Measurements from ENCODE around the gene HES5.

HES5 gene

DNA sequence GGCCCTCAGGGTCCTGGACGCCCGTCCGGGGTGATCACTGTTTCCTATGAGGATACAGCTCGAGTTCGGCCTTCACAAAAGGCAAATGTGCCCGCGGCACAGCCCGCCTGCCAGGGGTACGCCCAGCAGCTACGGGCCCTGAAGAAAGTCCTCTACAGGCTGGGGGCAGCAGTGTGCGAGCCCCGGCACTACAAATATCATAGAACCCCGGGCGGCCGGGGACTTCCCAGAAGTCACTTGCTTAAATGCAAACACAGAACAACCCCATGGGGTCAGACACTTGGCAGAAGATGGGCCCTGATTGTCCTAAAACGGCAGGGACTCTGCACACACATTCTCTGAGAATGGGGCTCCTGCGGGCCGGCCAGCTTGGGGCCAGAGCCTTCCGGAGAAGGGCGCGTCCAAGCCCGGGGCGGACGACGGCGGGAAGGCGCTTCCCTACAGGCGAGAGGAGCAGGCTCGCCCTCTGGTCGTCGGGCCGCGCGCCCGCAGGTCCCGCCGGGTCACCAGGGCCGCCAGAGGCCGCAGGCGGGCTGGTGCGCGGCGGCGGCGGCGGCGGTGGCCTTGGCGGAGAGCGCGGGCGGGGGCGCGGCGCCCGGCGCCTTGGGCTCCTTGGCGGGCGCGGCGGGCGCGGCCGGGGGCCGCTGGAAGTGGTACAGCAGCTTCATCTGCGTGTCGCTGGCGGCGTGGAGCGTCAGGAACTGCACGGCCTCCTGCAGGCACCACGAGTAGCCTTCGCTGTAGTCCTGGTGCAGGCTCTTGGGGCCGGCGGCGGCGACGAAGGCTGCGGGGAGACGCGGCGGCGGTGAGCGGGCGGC, 888 bp downstream of the HES5 start:
- DNase-seq, result peak; percentile 51

DNA sequence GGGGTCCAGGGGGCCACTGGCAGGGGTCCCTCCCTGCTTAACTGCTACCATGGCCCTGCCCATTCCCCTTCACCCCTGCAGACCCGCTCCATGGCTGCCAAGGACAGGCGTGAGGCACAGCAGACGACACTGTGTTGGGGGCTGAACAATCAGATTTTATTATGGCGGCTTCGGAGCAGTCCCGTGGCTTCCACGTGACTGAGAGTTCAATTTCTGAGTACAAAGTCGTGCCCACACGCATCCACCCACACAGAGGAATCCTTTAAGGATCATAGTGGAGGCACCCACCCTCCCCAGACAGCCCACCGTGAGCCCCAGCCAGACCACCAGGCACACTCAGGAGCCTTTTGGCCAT, 1.5 kb downstream of the HES5 start:
- DNase-seq, result no peak

DNA sequence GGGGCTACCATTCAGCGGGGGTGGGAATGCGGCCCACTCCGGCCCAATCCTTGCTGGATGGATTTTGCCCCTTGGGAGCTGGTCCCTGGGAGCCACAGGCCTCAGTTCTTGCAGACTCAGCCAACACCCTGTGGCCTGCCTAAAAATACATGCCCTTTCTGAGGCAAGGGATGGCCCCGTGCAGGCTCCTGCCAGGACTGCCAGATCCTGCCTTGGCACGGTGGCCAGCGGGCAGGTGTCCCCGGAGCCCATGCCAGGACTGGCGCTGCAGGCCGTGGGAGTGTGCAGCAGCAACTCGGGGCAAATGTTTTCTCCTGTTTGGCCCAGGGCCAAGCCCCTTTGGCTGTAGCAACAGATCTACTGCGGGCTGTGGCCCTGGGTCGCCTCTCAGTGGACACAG, 2.0 kb downstream of the HES5 start:
- no peak for DNase-seq

DNA sequence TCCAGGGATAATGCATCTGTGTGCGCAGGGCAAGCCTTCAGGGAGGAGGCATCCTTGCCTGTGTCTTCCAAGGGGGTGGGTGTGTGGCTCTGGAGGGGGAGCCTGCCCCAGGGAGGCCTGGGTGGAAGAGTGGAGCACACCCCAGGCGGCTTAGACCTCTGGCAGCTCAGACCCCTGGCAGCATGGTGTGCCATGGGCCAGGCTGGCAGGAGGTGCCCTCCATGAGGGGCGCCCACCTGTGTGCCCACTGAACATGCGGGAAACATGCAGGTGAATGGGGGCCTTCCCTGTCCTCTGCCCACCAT, 2.6 kb downstream of the HES5 start:
- DNase-seq, result no peak

DNA sequence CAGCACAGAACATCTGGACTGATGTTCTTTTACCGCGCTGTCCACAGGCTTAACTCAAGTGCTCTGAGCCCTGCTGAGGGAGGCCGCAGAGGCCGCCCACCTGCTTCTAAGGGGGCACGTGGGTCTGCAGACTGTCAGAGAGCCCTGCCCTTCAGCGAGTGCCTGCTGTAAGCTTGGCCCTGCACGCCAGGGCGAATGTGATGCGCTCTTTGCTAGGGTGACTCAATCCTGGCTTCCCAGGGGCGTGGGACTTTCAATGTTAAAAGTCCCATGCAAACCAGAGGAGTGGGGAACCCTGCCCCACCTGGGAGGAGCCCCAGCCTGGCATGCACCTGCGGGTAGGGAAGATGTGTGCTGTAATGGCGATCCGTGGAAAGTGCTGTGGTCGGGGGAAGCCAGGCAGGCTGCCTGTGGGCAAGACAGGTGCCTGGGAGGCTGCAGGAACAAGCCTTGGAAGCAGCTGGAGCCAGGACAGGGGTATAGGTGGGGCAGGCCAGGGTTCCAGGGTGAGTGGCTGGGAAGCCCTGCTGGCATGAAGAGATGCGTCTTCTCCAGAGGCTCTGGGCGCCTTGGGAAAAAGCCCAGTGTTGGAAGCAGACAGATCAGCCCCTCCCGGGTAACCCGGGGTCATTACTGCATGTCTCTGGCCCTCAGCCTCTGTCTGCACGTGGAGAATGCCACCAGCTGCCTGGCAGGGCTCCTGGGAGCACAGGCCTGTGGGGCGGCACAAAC, 3.1 kb downstream of the HES5 start:
- peak; percentile 76 to 81 for DNase-seq

DNA sequence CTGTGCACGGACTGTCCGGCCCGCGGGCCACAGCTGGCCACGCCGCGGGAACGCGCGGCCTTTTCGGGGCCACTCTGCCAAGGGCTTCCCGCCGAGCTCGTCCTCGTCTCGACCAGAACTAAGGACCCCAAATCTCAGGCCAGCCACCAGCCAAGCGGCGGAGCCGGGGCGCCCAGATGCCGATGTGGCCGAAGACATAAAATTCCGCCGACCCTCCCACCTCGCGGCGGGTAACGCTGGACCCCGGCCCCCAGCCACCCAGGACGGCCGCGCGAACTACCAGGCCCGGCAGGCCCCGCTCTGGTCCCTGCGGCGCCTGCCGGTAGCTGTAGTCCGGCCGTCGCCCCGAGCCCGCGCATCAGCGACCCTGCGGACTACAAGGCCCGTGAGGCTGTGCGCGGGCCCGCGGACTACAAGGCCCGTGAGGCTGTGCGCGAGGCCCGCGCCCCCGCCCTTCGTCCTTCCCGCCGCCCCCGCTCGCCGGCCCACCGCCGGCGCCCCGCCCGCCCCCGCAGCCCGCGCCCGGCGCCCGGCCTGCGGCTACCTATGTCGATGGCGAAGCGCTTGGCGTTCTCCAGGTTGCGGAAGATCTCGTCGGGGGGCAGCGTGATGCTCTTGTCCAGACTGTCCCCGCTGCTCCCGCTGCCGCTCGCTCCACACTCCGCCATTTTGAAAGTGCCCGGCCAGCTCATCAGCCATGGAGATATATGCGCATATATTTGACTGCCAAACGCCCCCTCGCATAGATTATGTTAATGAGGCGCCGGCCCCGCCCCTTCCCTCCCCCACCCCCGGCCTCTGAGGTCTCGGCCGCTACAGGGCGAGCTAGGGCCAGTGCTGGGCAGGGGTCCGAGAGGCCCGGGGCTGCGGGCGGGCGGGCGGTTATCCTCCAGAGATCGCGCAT, 3.9 kb downstream of the HES5 start, which contains the start of gene PANK4:
Gene PANK4, minus strand, starts transcription at position 677 of the 904 bp plus-strand sequence. Its CDS starts 9 bp downstream, at position 668.
- DNase-seq, result peak; percentile 87 to 90

DNA sequence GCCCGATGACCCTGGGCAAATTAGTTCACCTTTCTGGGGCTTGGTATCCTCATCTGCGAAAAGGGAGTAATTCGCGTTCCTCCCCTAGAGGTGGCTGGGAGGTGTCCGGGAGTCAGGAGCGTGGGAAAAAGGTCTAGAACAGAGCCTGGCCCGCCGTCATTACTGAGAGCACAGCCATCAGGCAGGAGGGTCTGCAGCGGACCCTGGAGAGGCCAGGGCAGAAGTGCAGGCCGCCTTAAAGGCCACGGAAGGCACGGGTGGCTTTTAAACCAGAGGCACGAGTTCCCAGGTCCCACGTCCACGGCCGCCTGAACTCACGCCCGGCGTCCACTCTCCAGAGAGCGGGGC, 4.5 kb downstream of the HES5 start:
- no peak for DNase-seq

DNA sequence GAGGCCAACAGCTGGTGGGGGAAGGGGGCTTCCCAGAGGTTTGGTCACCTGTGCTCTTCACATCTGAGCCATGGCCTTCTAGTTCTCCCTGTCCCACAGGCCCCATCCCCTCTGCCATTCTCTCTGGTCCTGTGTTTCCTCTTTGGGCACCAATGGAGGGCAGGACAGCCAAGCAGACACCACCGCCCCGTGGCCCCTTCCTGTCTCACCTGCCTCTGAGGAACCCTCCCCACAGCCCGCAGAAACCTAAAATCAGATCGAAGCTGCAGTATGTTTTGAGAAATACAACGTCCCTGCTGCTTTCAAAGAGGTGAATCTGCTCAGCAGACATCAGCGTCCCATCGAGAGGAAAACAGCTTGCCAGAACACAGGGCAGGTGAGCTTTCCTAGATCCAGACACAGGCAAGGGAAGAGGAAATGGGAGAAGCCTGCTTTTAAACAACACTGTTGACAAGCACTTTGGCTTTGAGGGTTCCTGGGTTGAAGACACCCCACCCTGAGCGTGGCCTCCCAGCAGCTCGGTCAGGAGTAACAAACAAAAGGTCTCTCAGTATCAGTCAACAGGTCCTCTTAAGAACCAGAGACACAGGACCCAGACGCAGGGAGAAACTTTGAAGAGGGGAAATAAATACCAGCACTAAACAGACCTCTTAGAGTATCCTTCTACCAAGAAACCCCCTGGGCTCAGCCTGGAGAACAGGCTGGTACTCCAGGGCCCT, 6.0 kb downstream of the HES5 start:
- peak; percentile 43 to 52 for DNase-seq

DNA sequence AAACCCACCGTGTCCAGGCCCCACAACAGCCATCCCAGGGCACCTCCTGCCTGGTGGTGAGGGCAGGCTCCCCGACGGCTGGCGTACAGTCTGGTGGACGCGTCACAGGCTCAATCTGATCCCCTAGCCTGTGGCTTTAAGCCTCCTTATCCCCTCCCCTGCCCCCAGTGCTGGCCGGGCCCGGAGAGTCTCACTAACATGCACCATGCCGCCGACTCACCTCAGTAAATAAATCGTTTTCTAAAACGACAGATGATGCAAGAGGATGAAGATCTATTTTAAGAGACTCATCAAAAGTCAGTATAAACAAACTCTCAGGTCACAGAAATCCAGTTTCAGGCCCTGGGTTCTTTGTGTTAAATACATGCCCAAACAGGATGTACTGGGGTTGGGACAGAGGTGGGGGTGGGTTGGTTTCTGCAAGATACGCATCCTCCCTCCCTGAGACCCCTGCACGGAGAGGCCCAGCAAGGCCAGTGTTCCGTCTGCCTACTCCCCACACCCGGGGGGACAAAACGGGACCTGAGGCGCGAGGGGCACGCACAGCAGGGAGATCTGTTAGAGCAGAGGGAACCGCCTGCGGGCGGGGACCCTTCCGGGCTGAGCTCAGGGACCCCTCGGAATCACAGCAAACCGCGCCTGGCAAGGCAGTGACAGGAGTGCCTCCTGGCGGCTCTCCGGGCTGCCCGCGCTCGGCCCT, 6.7 kb downstream of the HES5 start:
- peak; percentile 34 to 50 for DNase-seq

DNA sequence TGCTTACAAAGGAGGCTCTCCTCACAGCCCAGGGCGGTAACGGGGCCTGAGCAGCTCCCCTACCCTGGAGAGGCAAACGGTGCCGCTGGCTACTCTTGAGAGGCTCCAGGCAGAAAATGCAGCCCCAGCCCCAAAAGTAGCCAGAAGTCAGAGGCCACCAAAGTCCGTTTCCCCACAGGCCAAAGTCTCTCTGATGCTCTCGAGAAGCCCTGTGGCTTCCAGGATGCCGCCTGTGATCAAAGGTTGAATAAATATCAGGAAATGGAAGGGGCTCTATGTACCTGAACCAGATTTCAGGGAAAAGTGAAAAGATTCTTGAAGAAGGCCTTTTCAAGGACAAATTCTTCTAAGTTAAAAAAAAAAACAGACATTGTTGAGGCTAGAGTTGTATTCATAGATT, 7.8 kb downstream of the HES5 start:
- DNase-seq, result no peak

DNA sequence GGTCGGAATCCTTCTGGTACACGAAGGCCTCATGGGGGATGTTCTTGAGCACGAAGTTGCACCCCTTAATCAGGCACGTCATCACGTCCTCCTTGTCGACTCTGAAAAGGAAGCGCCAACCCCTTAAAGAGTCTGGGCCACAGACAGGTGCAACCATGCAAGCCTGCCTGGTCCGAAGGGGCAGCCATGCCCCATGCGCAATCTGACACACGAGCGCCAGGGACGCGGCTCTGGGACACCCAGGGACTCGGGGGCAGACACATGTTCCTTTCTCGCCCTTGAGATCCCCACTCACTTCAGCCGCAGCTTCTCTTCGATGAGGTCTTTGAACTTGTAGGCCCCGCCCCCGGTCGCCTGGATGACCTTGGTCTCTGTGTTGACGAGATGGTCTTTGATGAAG, 9.3 kb downstream of the HES5 start:
- no peak for DNase-seq

DNA sequence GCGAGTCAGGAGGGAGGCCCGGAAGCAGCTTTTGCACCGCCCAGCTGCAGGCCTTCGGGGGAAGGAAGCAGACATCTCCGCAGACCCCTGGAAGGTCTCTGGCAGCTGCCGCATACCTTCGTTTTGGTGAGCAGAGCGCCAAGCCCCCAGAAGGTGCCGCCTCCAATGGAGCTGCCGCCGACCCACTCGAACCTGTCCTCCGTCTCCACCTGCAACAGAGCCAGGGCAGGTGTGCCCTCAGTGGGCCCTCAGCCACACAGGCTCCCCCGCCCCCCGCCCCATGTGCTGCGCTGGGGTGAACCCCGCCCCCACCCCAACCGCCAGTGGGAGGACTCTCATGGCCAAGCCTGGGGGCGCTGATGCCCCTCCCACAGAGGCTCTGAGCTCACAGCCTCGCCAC, 9.9 kb downstream of the HES5 start:
- no peak for DNase-seq

DNA sequence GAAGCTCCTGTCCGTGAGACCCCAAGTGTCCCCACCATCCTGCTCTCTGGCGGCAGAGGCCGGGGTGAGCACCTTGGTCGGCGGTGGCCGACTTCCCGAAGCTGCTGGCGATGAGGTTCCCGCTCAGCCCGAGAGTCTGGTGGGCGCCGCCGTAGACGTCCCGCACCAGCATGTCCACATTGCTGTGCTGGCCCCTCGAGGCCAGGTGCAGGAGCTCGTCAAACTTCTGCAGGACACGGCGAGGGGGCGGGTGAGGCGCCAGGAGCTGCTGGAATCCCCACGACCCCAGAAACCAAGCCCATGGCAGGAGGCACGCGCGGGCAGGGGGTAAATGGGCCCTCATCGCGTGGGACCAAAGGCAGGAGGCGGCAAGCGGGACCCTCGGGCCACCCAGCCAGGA, 10.3 kb downstream of the HES5 start:
- DNase-seq, result no peak

DNA sequence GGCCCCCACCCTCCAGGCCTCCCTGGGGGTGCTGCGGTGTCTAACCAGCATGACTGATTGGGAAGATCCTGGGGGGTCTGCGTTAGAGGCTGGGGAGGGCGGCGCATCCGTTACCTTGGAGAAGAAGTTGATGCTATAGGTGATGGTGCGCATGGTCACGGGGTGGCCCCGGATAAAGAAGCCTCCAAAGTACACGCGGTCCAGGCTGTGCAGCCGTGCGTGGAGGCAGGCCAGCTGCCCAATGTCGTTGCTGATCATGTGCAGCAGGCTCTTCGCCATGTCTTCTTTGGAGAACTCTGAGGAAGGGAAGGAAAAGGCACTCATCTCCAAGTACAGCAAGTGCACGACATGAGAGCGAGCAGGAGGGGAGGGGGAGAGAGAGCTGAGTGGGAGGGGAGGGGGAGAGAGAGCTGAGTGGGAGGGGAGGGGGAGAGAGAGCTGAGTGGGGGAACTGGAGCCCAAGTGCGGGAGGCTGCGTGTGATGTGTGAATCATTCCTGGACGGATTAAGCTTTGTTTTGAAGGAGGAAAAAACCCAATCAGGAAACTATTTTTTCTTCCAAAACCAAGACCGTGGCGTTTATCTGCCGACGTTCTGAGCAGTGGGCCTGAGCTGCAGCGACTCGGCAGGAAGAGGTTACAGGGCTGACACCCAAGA, 10.9 kb downstream of the HES5 start:
- no peak for DNase-seq

DNA sequence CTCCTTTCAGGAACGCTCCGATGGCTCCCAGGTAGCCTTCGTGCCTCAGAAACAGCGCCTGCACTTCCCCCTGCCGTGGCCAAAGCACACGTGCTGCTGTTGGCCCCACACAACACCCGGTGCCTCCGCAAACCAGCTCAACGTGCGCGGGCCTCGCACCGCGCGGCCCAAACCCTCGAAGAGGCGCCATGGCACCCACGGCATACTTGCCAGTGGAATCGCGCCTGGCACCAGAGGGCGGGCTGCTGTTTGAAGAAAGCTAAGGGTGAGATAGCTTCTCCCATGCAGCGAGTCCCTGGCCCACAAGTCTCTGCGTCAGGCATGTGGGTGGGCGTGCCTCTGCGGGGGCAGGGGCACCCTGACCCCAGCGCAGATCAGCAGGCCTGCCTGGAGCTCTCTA, 11.5 kb downstream of the HES5 start:
- no peak for DNase-seq

DNA sequence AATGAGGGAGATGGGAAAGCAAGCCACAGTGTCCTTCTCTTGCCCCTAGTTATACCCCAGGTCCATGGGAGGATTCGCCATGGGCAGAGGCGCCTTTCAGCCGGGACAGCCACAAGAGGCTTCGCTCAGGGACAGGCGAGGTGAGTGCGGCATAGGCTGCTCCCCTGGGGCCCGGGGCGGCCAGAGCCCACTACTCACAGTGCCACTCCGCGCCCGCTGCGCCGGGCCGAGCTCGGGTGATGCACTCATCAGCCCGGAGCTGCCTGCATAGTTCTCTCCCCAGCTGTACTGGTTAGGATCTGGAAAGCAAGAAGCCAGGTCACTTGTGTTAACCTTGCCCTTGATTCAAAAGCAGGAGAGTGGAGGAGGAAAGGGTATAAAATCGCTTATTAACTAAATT, 12.1 kb downstream of the HES5 start:
- DNase-seq, result no peak

DNA sequence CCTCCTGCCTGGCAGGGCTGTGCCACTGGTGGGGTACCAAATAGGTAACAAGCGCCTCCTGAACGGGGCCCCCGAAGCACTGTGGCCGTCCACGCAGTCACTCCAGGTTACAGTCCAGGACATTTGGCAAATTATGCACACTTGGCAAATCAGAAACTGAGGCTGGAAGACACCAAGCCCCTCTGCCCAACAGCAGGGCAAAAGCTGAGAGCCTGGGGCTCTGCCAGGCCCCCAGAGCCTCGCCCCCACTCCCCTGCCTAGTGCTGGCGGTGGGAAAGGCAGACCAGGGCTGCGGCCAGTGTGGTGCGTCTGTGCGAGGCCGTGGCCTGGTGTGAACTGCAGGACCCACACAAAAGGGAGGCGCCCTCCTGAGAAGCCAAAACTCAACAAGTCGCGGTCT, 13.1 kb downstream of the HES5 start:
- DNase-seq, result no peak

DNA sequence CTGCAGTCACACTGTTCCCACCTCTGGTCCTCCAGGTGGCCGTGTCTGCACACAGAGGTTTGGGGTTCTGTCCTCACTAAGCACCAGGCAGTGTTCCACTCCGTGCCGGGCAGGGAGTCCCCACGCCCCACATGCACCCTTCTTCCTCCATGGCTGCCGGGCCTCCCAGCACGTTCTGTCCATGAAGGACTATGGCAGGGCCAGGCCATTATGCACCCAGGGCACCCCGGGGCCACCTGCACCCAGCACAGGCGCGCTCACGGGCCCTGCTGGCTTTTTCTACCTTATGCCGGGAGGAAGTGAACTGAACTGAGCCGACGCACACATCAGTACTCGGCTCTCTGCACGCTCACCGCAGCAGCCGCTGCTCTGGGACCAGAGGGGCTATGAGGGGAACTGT, 13.9 kb downstream of the HES5 start:
- no peak for DNase-seq

DNA sequence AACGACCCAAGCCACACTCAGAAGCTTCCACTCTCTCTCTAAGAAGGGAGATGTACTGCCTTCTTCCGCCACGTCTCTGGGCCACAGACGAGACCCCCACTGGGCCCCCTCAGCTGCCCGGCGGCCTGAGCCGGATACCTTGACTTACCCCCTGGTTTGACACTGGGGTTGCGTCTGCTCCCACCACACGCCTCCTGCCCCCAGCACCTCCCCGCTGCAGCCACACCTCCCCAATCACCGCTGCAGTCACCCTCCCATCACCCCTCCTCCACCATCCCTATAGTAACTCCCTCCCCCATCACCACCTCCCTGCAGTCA, 14.3 kb downstream of the HES5 start:
- DNase-seq, result no peak

DNA sequence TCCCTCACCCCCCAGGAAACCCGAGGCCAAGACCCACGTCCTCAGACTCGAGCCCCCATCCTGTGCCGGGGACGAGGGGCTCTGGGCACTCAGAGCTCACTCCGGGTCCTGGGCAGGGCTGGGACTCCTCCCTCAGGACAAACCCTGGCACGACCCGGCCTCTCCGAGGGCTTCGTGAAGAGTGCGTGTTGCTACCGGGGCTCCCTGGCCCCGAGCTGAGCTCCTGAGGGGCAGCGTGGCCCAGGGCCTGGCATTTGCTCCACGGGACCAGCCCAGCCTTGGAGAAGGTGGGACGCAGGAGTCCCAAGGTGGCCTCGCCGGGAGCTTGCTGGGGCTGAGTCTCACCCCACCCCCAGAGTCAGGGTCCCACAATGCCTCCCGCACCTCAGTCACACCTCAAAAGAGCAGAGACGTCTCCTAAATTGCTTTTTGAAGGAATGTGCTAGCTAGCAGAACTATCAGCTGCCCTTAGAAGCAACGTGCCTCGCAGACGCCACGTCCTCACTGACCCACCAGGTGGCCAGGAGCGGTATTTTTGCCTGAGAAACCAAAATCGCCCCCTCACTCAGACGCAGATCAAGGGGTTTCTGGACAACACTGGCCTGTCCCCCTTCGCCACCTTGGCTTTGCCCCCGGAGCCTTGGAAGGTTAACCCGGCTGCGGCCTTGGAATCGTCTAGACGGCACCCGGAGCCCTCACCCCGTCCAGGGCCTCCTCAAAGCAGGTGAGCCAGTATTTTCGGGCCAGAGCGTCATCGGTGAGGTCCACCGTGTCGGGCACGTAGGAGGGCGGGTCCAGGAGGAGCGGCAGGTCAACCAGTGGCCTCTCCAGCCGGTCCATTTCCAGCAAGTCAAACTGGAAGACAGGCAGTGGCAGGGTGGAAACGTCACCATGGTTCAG, 14.9 kb downstream of the HES5 start:
- DNase-seq, result no peak
